G401 (cell line): ENCODE results near the gene PRDM16. TPM values are rescaled to one million over a fixed set of nuclear protein-coding genes. Genes with fewer than 3 reads are reported as not detected.

Source experiments
- DNase-seq: peaks from one replicate; pipeline ENCODE4 v3.0.0-alpha.2; 2015; ENCODE audit warnings: low spot score
- in situ Hi-C: cut with HindIII; loops from 2 replicates; pipeline ENCODE4 v1.10.0; 2016; ENCODE audit warnings: low sequenced_read_pairs, mixed read lengths
- total RNA-seq: library from RNA; depleted of rRNA; stranded (reverse); fragments of >200 nt; shearing (Covaris generic); gene quantifications from 2 replicates; pipeline ENCODE4 v1.2.3, GENCODE V29; 2014

Gene PRDM16
- total RNA-seq, 1 experiment from 2014 or later = 2.8 TPM

DNA sequence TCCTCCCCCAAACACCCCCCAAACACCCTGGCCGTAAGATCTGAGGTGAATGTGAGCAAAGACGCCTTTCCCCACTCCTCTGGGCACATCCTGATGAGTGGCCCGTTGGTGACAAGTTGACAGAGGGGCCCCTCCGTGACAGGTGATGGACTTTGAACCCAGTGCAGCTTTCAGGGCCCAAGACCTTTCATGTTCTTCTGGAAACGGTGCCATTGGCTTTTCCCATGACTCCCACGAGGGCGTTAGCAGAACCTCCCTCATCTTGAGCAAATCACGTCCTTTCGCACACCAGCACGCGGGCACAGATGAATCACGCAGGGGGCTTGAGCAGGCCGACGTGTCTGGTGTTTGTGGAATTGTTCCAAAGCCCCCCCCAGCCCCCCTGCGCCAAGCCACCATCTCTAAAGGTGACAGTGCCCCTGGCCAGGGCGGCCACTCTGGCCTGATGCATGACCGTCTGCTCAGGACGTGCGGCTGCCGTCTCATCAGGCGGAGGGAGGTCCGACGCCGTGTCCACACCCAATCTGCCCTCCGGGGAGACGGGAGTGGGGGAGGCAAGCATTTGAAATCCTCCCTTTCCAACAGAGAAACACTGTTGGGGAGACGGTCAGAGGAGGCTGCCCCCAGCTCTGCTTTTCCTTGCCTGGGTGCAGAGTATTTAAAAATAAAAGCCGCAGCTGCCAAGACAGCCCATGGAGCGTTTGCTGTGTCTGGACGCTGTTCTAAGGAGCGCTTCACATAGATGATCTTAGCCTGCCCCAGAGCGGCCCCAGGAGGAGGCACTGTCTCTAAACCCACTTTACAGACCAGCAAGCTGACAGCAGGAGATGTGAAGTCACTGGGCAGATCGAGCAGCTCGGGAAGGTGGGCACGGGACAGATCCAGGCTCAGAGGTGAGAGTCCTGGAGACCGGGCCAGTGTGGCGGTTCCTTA is 287.2 kb downstream of the PRDM16 start:
- DNase-seq = no peak
- in situ Hi-C loops = no loop called here

DNA sequence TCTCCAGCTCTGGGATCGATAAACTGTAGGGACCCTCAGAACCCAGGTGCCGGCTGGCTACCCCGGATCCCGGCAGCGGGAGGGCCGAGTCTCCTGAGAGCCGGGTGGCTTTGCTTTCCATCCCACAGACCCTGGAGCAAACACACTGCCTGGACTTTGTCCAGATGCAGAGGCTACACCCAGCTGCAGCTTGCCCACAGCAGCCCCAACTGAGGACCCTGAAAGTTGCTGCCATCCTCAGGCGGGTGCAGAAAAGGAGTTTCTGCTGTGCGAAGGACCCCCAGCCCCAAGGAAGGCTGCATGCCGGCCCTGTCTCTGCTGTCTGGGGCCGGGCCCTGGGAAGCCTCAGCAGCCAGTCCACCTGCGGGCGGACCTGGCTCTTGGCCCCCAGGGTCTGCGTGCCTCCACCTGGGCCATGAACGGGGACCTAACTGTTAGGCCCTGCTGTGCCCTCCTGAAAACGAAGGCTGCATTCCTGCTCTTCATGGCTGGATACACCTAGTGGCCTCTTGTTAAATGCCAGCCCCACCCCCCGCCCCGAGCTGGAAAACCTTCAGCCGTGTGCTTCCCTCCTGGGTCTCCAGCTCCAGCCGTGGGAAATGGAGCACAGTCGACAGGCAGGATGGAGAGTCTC is 287.9 kb downstream of the PRDM16 start:
- in situ Hi-C loops = no loop called here
- no peak for DNase-seq

DNA sequence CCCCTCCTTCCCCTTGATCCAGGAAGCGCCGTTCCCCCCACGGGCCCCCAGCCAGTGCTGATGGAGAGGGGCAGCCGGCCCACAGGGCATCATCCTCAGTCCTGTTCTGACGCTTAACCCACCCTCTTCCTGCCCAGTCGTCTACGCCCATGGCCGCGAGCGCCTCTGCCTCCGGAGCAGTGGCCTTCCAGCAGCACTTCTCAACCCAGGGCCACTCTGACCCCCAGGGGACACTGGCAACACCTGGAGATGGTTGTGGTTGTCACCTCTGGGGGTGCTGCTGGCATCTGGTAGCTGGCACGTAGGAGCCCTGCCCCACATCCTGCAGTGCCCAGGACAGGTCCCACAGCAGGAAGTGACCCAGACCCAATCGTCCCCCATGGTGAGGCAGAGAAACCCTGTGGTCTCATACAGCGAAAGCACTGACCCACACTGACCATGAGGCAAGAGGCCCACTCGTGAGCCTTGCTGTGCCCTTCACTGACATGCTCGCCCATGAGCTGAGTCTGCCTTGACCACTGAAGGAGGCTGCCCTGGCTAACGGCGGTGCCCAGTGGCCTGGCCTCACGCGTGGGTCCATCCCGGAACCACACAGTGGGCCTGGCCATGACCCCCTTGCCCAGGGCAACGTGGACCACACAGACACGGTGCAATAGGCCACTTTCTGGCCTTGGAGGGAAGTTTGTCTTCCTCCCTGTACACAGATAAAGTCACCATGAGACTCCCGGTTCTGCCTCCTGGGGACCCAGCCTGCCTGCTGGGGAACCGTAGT is 288.7 kb downstream of the PRDM16 start:
- no peak for DNase-seq
- in situ Hi-C loops = no loop called here

DNA sequence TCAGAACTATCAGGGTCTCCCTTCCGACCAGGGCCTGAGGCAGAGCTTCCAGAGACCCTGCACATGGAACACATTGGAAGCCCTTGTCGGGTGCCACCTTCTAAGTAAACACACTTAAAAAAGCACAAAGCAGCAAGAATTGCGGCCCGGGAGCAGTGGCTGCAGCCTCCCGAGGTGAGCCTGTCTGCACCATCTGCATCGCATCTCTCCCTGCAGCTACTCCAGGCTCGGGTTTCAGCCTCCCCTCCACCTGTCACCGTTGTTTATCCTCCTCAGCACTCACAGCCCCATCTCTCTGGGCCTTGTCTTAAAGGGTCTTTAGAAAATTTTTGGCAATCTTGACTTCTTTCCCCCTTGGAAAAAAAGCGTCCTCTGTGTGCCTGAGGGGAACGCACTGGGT is 290.3 kb downstream of the PRDM16 start:
- in situ Hi-C loops = no loop called here

DNA sequence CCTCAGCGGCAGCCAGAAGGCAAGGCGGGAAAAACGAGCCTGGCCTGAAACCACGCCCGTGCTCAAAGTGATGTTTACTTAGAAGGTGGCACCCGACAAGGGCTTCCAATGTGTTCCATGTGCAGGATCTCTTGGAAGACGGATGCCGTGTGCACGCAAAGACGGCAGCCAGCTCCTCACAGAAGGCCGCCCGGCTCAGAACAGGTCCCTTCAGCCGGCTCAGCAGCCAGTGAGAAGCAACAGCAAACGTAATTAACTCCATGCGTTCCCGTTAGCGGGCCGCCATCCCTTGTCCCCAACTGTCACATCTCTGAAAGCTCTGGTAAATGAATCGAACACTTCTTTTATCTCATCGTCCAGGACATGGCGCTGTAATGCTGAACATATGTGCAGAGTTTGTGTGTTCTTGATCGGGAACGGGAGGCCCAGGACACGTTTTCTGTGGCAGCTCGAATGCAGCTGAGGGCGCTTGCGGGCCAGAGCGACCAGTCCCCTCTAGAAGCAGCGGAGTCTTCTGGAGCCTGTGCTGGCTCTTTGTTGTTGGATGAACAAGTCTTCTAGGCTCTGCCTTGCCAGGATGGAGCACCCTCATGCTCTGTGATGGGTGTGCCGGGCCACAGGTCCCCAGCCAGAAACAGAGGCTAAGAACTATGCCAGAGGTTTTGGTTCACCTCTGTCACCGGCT is 290.9 kb downstream of the PRDM16 start:
- no peak for DNase-seq
- in situ Hi-C loops = no loop called here

More for the DNA sequence above, 290.3 kb downstream of the PRDM16 start:
- no peak for DNase-seq

DNA sequence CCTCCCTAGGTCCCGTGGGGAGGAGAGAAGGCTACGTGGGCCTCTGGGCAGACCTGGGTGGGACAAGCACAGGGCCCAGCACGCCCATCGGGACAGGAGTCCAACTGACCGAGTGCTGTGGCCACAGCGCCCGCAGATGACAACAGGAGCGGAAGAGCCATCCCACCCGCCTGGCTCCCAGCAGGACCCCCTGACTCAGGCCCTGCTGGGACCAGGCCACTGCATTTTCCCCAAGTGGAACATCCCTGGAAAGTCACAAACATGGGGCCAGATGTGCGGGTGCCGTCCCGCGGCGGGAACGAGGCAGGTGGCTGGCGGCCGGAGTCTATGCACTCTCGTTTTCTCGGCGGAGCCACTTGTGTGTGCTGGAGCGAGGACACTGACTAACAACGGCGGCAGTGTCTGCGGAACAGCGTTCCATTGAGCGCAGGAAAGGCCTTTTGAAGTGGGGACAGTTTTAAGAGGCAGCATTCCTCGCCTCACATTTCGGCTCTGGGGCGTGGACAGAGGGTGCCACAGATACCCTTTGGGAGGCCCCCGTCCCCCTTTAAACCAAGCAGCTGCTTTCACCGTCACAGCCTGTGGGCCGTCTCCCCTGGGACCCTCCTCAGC is 291.7 kb downstream of the PRDM16 start:
- no peak for DNase-seq
- in situ Hi-C loops = no loop called here

DNA sequence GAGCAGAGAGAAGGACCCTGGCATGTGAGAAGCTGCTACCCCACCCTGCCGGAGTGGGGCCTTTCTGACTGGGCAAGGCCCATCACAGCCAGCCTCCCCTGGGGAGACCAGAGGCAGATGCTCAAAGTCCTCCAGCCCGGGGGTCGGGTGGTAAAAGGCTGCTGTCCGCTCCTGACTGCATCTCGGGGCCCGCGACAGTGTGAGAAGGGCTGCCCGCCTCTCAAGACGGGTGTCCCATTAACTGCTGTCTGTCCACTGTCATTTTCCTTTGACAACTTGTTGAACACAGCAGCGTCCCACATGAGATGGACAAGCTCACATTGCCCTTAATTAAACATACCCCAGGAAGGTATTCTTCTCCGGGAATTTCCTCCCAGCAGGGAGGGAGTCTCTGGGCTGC is 294.0 kb downstream of the PRDM16 start:
- no peak for DNase-seq
- in situ Hi-C loops = no loop called here

DNA sequence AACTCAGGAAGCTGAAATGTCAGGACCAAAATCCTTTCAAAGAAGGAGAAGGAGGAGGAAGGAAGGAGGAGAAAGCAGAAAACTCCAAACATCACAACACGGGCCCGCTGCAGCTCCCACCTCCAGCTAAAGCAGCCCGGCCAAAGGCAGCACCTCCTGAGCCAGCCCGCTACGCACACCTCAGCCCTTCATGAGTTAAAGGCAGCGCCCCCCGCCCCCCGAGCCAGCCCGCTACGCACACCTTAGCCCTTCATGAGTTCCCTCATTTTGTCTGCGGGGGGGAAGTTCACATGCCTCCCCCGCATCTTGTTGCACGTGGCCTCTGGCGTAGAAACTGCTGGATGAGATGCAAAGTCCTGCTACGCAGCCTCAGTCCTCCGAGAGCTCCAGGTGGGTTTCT is 294.8 kb downstream of the PRDM16 start:
- no peak for DNase-seq
- in situ Hi-C loops = no loop called here

DNA sequence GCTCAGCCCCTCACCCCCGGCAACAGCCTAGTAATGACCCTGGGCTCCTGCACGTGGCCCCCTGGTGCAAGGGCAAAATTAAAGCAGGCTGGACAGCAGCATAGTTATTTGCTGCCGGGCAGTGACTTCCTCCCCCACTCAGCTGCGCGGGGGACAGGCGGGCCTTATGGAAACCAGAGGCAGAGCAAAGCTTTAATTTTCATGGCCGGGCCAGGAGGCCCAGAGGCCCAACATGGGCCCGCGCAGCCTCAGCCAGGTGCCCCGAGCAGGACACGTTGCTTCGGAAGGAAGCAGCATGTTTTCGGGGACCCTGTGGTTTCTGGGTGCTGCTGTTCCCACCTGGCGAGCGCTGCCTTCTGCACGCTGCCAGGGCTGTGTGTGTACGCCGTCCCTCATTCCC is 295.5 kb downstream of the PRDM16 start:
- in situ Hi-C loops = no loop called here
- DNase-seq = no peak

DNA sequence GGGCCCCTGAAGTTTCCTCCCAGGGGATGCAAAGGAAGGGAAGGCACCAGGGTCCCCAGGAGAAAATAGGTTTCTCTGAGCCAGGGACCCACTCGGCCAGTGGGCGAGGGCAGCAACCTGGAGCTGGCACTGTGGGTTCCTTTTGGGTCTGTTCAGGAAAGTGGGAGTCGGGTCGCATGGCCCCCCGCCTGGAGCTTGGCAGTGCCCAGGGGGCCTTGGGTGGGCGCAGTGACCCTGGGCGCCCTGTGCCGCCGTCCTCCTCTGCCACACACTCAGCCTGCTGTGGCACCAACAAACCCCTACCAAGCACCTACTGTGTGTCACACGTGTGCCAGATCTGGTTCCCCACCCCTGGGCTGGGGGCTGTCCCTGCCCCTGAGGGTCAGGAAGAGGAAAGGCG is 296.0 kb downstream of the PRDM16 start:
- in situ Hi-C loops = no loop called here
- DNase-seq = no peak

DNA sequence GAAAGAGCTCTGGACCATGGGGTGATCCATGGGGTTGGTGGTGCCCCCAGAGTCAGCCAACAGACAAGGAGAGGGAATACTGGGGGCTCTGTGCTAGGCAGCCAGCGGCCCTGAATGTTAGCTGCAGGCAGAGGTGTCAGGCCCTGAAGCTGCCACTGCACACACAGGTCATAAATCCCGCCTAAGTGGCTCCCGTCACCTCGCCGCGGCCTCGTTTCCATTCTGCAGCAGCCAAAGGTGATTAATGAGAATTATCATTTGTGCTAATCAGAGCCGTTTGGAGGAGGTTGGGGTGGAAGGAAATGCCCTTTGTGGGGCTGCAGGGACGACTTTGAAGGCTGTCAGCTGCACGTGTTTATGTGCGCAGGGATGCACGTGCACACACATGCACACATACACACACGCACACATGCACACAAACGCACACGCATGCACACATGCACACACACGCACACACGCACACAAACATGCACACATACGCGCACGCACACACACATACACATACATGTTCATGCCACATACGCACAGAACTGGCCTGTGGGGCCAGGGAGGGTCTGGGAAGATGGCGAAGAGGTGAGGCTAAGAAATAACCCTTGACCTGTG is 296.6 kb downstream of the PRDM16 start:
- in situ Hi-C loops = no loop called here
- no peak for DNase-seq

DNA sequence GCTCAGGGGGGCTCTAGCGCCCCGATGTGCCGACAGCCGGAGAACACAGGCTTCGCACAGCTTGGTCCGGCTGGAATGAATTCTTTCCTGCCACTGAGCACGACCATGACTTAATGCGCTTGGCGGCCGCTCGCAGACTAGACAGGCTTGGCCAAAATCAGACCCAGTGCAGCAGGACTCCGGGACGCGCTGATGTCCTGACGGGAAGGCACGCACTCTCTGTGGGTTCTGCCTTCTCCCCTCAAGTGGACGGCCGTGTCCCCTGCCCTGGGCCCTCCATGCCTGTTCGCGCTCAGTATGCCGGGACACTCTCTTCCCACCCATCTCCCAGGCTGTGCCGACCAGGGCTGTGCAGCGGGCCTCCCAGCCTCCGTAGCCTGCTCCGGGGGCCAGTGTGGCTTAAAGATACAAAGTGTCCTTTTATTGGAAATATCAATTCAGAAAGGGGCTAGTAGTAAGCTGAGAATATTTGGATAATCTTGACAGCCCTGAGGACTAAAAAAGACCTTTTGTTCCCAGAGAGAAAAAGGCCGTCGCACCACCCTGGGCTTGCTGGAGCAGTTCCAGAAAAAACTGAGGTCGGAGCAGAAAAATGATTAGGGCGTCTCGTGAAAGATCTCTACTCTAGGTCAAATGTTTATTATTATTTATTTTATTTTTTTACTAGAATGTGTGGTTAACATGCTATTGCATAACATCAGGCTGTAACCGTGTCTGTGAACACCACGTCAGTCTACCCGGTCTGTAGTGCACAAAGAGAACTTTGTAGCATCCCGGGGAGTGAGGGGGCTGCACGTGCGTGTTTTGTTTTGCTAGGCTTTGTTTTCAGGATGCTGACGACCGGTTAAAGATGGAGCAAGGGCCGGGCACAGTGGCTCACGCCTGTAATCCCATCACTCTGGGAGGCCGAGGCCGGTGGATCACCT is 297.4 kb downstream of the PRDM16 start:
- peak; percentile 7 for DNase-seq
- in situ Hi-C loops = no loop called here

DNA sequence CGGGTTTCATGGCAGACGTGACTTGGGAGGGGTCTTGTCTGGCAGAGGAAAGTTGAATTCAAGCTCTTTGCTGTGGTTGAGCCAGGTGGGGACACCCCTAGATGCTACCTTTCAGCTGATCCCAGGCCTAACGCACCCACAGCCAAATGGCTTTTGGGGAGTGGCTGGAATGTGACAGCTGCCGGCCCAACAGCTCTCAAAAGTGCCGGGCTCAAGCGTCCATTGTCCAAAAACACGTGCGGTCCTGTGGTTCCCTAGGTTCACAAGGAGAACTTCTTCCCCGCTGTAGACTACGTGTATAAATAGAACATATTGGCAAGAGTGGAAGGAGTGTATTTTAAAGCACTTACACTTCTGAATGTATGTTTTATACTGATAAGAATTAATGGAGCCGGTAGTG is 298.4 kb downstream of the PRDM16 start:
- in situ Hi-C loops = no loop called here
- no peak for DNase-seq

DNA sequence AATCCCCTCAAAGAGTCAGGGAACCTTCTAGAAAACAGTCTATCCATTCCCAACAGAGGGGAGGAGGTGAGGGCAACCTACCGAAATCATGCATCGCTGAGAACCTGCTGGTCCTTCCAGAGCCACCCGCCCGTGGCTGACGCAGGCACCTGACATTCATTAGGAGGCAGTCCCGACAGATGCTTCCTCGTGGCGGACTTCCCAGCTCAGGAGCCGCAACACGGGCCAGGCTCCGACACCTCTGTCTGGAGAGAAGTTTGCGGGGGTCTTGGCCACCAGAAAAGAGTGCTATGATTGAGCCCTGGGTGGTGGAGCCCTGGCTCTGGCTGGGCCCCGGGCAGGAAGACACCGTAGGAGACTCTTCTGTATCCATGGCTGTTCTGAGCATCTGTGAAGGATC is 299.1 kb downstream of the PRDM16 start:
- in situ Hi-C loops = no loop called here

DNA sequence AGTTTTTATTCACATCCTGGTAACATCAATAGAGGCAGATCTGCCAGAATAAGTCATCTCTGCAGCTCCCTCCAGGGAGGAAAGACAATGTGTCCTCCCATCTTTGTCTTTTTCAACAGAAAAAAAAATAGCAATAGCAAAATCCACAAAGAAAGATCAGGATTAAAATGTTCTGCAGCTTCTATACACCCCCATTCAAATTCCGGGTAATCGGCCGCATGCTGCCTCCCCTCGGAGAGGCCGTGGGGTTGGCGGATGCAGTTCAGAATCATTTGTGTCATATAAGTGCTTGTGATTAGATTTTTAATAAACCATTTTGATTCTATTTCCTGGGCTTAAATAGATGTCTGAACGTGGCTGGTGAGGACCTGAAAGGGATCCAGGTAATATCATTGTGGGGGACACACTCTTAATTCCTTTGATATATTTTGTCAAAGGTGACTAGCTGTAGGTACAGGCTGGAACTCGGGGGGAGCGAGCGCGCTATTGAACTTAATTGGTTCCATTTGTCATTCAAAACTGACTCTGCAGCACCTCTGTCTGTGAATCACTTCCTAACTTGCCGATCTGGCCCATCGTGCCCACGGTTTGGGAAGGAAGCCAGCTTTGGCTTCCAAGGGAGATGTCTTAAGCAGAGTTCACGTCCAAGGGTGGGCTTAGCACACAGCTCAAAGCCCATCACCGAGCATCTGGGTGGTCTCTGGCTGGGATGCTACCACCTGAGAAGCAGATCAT is 299.9 kb downstream of the PRDM16 start:
- no peak for DNase-seq
- in situ Hi-C loops = no loop called here

More for the DNA sequence above, 299.1 kb downstream of the PRDM16 start:
- no peak for DNase-seq

DNA sequence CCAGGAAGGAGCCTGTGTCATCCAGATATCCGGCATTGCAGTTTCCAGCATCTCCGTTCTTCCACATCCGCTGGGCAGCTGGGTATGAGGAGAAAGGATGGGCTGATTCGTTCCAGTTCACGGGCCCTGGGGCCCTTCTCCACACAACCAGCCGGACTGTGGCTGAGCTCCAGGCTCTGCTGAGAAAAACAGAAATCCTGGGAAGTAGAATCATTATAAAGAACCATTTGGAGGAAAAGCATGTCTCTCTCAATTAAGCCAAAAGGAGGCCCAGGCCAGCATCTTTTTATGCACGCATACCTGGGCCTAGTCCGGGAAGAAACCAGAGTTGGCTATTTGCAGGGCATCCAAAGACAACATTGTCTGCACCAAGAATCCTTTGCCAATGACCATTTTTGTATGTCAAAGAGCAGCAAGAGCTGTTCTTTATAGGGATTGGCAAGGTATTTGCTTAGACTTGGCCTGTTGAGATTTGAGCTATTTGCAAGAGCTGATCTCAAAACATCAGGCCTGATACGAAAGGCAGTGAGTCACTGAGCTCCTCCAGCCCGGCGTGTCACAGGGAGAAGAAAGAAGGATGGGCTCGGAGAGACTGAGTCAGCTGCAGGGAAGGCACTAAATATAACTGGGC is 300.6 kb downstream of the PRDM16 start:
- in situ Hi-C loops = no loop called here
- no peak for DNase-seq
